ENCODE measurements around the gene ABHD14A.

DNA sequence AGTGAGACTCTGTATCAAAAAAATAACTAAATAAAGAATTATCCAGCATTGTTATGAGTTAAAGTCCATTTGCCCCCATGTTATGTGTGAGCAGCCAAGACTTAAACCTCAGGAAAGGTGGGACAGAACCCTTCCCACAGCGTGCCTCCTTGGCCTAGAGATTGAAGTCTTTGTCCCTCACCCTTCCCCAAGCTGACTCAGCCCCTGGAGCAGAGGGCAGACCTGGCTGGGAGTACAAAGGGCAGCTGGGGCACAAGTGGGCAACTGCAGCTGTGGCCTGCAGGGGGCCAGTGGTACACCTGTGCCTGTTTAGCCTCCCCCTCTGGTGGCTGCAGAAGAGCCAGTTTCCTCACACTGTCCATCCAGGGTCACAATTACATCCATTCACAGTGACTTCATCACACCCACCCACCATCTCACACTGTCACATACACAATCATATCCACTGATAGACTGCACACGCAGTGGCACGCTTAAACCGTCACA is 7.5 kb downstream of the ABHD14A start:
- TF ChIP-seq, protein P1, sequence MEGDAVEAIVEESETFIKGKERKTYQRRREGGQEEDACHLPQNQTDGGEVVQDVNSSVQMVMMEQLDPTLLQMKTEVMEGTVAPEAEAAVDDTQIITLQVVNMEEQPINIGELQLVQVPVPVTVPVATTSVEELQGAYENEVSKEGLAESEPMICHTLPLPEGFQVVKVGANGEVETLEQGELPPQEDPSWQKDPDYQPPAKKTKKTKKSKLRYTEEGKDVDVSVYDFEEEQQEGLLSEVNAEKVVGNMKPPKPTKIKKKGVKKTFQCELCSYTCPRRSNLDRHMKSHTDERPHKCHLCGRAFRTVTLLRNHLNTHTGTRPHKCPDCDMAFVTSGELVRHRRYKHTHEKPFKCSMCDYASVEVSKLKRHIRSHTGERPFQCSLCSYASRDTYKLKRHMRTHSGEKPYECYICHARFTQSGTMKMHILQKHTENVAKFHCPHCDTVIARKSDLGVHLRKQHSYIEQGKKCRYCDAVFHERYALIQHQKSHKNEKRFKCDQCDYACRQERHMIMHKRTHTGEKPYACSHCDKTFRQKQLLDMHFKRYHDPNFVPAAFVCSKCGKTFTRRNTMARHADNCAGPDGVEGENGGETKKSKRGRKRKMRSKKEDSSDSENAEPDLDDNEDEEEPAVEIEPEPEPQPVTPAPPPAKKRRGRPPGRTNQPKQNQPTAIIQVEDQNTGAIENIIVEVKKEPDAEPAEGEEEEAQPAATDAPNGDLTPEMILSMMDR (IDR thresholded peaks at IDR 0.05): peak in 1 of 5 experiments; percentile 43
- TF ChIP-seq POLR2A (IDR thresholded peaks at IDR 0.05) (no peak), EP300 (IDR thresholded peaks at IDR 0.05) (no peak)

Data from tibial nerve (tissue), 4 donors.